Nephron (organoid): ENCODE results near the gene KLHL13.
"Not testable (repeated sequence)": the region's sequence is repeated elsewhere in the genome, so short reads cannot be mapped to it uniquely, and the experiment has no call there.

Source experiments
- H3K27ac Mint-ChIP-seq, 3 experiments: 2 replicates each; pipeline ENCODE4 v1.8.0; 2020; ENCODE audit warnings: mixed read lengths in 3 of 3, mild to moderate bottlenecking in 2 of 3, moderate library complexity in 1 of 3
- H3K27me3 Mint-ChIP-seq: 2 replicates; pipeline ENCODE4 v1.8.0; 2021; ENCODE audit warnings: low read depth, mild to moderate bottlenecking, moderate library complexity, mixed read lengths
- H3K36me3 Mint-ChIP-seq: 2 replicates; pipeline ENCODE4 v1.8.0; 2020; ENCODE audit warnings: low read depth, mixed read lengths
- H3K4me1 Mint-ChIP-seq: 2 replicates; pipeline ENCODE4 v1.8.0; 2020; ENCODE audit warnings: mixed read lengths
- H3K4me3 Mint-ChIP-seq, 3 experiments: 2 replicates each; pipeline ENCODE4 v1.8.0; 2020; ENCODE audit warnings: mild to moderate bottlenecking in 3 of 3, mixed read lengths in 3 of 3, moderate library complexity in 2 of 3
- H3K9me3 Mint-ChIP-seq: 2 replicates; pipeline ENCODE4 v1.8.0; 2020; ENCODE audit warnings: mixed read lengths
- CTCF ChIP-seq, 3 experiments: fragments of 200-600 bp; sonication (generic); IDR thresholded peaks; one replicate each; pipeline ENCODE4 v1.5.0; 2021; ENCODE audit warnings: antibody characterized with exemption in 3 of 3; ENCODE audit not compliant: unreplicated experiment in 3 of 3

KLHL13 gene

DNA sequence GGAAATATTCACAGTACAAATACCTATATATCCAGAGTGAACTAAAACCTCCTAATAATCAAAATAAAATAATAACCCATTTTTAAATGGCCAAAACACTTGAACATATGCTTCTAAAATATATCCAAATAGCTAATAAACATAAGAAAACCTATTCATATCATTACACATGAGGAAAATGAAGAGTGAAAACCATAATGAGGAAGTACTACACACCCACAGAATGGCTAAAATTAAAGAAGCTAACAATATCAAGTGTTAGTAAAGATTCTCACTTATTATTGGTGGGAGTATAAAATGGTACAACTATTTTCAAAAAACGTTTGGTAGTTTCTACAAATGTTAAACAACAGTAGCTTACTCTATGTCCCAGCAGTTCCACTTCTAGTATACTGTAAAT lies 92.1 kb downstream of the KLHL13 start:
- no peak for TF ChIP-seq CTCF (IDR thresholded peaks at IDR 0.05; ENCODE audit: unreplicated experiment in 3 of 3)
- Mint-ChIP-seq H3K9me3 (peaks cover 16% of the 10 kb centered on the region), H3K4me1 (peaks cover 5% of the 10 kb centered on the region), H3K4me3 (no peak overlapping the region), H3K36me3 (peaks cover 20% of the 10 kb centered on the region), H3K27ac (no peak overlapping the region), H3K27me3 (no peaks in the 10 kb centered on the region)

DNA sequence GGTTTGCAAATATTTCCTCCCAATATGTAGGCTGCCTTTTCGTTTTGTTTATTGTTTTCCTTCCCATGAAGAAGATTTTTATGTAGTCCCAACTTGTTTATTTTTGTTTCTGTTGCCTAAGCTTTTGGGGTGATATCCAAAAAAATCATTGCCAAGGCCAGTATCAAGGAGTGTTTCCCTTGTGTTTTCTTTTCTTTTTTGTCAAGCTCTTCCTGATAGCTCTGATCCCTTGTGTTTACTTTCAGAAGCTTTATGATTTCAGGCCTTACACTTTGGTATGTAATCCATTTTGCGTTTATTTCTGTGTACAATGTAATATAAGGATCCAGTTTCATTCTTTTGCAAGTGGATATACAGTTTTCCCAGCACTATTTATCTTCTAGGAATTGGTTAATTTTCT lies 93.9 kb downstream of the KLHL13 start:
- Mint-ChIP-seq H3K4me3 (no peak overlapping the region), H3K9me3 (peaks cover 16% of the 10 kb centered on the region), H3K4me1 (peaks cover 5% of the 10 kb centered on the region), H3K36me3 (peaks cover 20% of the 10 kb centered on the region), H3K27ac (no peak overlapping the region), H3K27me3 (no peaks in the 10 kb centered on the region)
- no peak for TF ChIP-seq CTCF (IDR thresholded peaks at IDR 0.05; ENCODE audit: unreplicated experiment in 3 of 3)

DNA sequence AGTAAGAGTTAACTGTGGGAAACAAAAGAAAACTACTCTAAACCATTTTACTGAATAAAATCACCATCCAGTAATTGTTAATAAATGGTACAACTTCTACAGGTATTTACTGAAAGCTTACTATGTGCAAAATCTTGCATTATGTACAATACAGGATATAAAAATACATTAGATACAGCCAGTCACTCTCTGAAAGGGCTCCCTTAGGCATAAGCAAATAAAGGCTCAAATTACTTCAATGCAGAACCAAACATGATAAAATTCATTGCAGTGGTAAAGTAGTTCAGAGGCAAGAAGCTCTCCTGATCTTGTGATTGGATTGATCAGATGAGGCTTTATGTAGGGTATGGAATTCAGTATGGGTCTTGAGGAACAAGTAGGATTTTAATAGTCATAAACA lies 100.2 kb downstream of the KLHL13 start:
- TF ChIP-seq CTCF (IDR thresholded peaks at IDR 0.05; ENCODE audit: unreplicated experiment in 3 of 3), result no peak
- H3K9me3 Mint-ChIP-seq, result peaks cover 23% of the 10 kb centered on the region
- no peak overlapping the region for H3K4me3 Mint-ChIP-seq
- H3K27ac Mint-ChIP-seq, result no peak overlapping the region
- peaks cover 5% of the 10 kb centered on the region for H3K36me3 Mint-ChIP-seq
- H3K27me3 Mint-ChIP-seq, result no peaks in the 10 kb centered on the region
- H3K4me1 Mint-ChIP-seq, result no peaks in the 10 kb centered on the region

DNA sequence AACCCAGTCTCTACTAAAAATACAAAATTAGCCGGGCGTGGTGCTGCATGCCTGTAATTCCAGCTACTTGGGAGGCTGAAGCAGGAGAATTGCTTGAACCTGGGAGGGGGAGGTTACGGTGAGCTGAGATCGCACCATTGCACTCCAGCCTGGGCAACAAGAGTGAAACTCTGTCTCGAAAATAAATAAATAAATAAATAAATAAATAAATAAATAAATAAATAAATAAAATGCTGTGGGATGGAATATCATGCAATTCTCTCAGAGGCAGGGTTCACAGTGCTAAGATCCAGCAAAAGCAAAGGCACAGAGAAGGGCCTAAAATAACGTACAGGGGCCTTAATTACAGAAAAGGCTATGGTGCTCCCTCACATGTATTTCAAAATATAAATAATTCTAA lies 114.2 kb downstream of the KLHL13 start:
- Mint-ChIP-seq H3K36me3 (peaks cover 11% of the 10 kb centered on the region), H3K9me3 (peaks cover 11% of the 10 kb centered on the region), H3K4me1 (peaks cover 12% of the 10 kb centered on the region)
- not testable (repeated sequence) for H3K27me3 Mint-ChIP-seq, H3K27ac Mint-ChIP-seq, H3K4me3 Mint-ChIP-seq

DNA sequence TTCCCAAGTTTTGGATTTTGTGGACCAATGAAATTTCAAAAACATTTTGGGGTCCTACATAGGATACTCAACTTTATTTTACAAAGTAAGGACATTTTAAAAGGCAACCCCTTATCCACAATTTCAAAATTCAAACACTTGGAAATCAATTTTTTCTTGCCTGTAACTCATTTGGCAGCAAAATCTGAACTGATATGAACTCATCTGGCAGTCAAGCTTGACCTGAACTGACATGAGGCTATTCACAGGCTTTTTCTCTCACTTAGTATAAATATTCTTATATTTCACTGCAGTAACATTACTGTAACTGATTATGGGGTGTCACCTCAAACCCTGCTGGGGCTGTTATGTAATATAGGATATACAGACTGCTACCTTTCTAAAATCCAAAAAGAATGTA lies 116.1 kb downstream of the KLHL13 start:
- peaks cover 10% of the 10 kb centered on the region for H3K9me3 Mint-ChIP-seq

GRCh38 chrX:117998171-117998570 lies 118.4 kb downstream of the KLHL13 start:
- Mint-ChIP-seq H3K4me1 (peaks cover 5% of the 10 kb centered on the region), H3K36me3 (peaks cover 11% of the 10 kb centered on the region), H3K4me3 (no peak overlapping the region), H3K27me3 (no peaks in the 10 kb centered on the region), H3K9me3 (peaks cover 10% of the 10 kb centered on the region), H3K27ac (no peak overlapping the region)
- TF ChIP-seq CTCF (IDR thresholded peaks at IDR 0.05; ENCODE audit: unreplicated experiment in 3 of 3), result no peak

More for the DNA sequence above, 116.1 kb downstream of the KLHL13 start:
- TF ChIP-seq CTCF (IDR thresholded peaks at IDR 0.05; ENCODE audit: unreplicated experiment in 3 of 3), result no peak
- Mint-ChIP-seq H3K27me3 (no peaks in the 10 kb centered on the region), H3K4me3 (no peak overlapping the region), H3K4me1 (peaks cover 9% of the 10 kb centered on the region), H3K36me3 (peaks cover 11% of the 10 kb centered on the region), H3K27ac (no peak overlapping the region)
